Measurements from ENCODE around the gene ADRB2. TPM values are rescaled to one million over a fixed set of nuclear protein-coding genes. Genes with fewer than 3 reads are reported as not detected.

Gene ADRB2
- total RNA-seq, 1 experiment from 2014 or later = 0.26 TPM

DNA sequence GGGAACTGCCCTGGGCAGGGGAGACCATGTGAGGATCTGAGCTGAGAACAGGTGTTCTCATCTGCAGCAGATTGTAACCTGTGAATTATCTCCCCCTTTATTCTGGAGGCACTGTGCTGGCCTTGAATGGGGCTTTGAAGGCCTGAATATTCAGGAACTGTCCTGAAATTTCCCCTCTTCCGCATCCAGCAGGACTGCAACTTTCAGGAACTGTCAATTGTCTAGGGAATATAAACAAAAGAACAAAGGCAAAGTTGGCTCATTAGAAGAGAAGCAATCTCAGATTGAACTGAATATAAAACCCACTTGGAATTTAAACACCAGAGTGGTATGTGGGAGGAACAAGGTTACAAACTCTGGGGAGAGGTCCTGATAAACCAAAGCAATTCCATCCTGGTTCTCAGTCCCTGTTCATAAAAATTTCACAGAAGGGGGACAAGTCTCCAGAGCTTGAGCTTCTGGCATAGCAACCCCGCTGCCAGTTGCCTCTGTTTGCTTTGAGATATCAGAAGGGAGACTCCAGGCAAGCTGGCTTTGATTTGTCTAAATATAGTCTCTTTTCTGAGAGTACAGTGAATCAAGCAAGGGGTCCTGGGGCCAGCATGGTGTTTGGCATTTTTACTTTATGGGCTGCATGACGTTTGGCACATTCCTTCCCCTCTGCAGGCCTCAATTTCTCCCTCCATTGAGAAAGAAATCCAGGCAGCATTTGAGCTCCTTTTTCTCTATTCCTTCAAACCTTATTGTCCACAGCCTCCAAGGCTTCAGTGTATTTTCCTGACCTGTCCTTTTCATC, 47.5 kb downstream of the ADRB2 start:
- no CpG with 5 or more reads among the region's 3 CpGs for WGBS (ENCODE audit: extremely low coverage, insufficient read length, low lambda C conversion rate)
- TF ChIP-seq, protein P1, sequence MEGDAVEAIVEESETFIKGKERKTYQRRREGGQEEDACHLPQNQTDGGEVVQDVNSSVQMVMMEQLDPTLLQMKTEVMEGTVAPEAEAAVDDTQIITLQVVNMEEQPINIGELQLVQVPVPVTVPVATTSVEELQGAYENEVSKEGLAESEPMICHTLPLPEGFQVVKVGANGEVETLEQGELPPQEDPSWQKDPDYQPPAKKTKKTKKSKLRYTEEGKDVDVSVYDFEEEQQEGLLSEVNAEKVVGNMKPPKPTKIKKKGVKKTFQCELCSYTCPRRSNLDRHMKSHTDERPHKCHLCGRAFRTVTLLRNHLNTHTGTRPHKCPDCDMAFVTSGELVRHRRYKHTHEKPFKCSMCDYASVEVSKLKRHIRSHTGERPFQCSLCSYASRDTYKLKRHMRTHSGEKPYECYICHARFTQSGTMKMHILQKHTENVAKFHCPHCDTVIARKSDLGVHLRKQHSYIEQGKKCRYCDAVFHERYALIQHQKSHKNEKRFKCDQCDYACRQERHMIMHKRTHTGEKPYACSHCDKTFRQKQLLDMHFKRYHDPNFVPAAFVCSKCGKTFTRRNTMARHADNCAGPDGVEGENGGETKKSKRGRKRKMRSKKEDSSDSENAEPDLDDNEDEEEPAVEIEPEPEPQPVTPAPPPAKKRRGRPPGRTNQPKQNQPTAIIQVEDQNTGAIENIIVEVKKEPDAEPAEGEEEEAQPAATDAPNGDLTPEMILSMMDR (conservative IDR thresholded peaks at IDR 0.05) = no peak
- no peaks in the 10 kb centered on the region for H3K4me1 ChIP-seq (ENCODE audit: insufficient read depth, low read length)
- no peaks in the 10 kb centered on the region for H3K9me3 Mint-ChIP-seq
- no peaks in the 10 kb centered on the region for H3K23me2 ChIP-seq (ENCODE audit: insufficient read length, low read depth, low read length, poor library complexity, severe bottlenecking)
- no peak overlapping the region for H2BK5ac ChIP-seq (ENCODE audit: insufficient read length, low read length)
- H3K27ac Mint-ChIP-seq = peak overlapping the region in 1 of 3 experiments; percentile 56; a peak in 1 of 7 replicates
- no peak overlapping the region for H2AK5ac ChIP-seq (ENCODE audit: insufficient read length, low read length)
- H3K79me2 ChIP-seq (ENCODE audit: insufficient read depth, low read length) = no peaks in the 10 kb centered on the region
- no peak overlapping the region for H3K14ac ChIP-seq (ENCODE audit: insufficient read depth, low read length)
- H3K56ac ChIP-seq (ENCODE audit: insufficient read length, low read depth, low read length) = no peak overlapping the region
- H2AFZ ChIP-seq (ENCODE audit: low read length) = no peak overlapping the region
- H3K9ac ChIP-seq (ENCODE audit: extremely low read depth, insufficient read length, low read length) = no peak overlapping the region
- no peak overlapping the region for H3K23ac ChIP-seq (ENCODE audit: insufficient read length, low read depth, low read length)
- no peaks in the 10 kb centered on the region; the same call in 1 of the 2 replicates for H3K27me3 Mint-ChIP-seq (ENCODE audit: low read depth)
- H3K9me3 ChIP-seq (ENCODE audit: control insufficient read depth, low read depth, low read length) = no peaks in the 10 kb centered on the region
- no peak overlapping the region for H3K4ac ChIP-seq (ENCODE audit: low read depth, low read length)
- no peaks in the 10 kb centered on the region for H4K20me1 ChIP-seq (ENCODE audit: control insufficient read depth, insufficient read depth, insufficient read length)
- H2BK20ac ChIP-seq (ENCODE audit: low read depth, low read length, poor library complexity, severe bottlenecking) = no peak overlapping the region
- H3K4me1 Mint-ChIP-seq = peaks cover 5 to 7% of the 10 kb centered on the region in 2 experiments
- H3T11ph ChIP-seq (ENCODE audit: low read length) = no peak overlapping the region
- H2BK120ac ChIP-seq (ENCODE audit: low read depth, low read length, poor library complexity, severe bottlenecking) = no peak overlapping the region
- H3K4me2 ChIP-seq (ENCODE audit: insufficient read depth, insufficient read length, low read length) = no peak overlapping the region
- no peaks in the 10 kb centered on the region for H3K36me3 Mint-ChIP-seq (ENCODE audit: insufficient read depth in 1 of 3, low read depth in 3 of 3)
- no peak overlapping the region for H3K27ac ChIP-seq (ENCODE audit: insufficient read length, low read depth, low read length)
- H3K18ac ChIP-seq (ENCODE audit: insufficient read length, low read depth, low read length) = no peak overlapping the region
- no peak overlapping the region for H2BK15ac ChIP-seq (ENCODE audit: low read depth, low read length)
- no peak overlapping the region for H4K91ac ChIP-seq (ENCODE audit: insufficient read length, low read depth, low read length)
- no peaks in the 10 kb centered on the region for H3K27me3 ChIP-seq (ENCODE audit: insufficient read depth, low read length)
- no peak overlapping the region for H4K5ac ChIP-seq (ENCODE audit: insufficient read length, low read depth, low read length)
- DNase-seq = no peak
- no peaks in the 10 kb centered on the region for H3K79me1 ChIP-seq (ENCODE audit: insufficient read depth, low read depth, low read length, poor library complexity, severe bottlenecking)
- no peak overlapping the region for H2BK12ac ChIP-seq (ENCODE audit: insufficient read length, low read depth, low read length)
- no peak overlapping the region for H3K4me3 Mint-ChIP-seq
- H4K8ac ChIP-seq (replicated peaks; ENCODE audit: insufficient read length, low read depth, low read length) = no peak overlapping the region

Measured in H9 (cell line).